Smooth muscle cell (in vitro differentiated cells): ENCODE measurements around the gene KIAA1549. TPM values are rescaled to one million over a fixed set of nuclear protein-coding genes. Genes with fewer than 3 reads are reported as not detected.

Experiments
- DNase-seq: peaks from one replicate; lab custom pipeline; 2025; ENCODE audit not compliant: unreplicated experiment; lab: John Stamatoyannopoulos, UW
- H2AFZ ChIP-seq: fragments of 200-600 bp; sonication (generic); 2 replicates; pipeline ENCODE4 v1.6.0; 2016; ENCODE audit warnings: antibody characterized with exemption, low read depth, mild to moderate bottlenecking
- H3F3A ChIP-seq: fragments of 200-600 bp; sonication (generic); 2 replicates; pipeline ENCODE4 v1.6.0; 2017; ENCODE audit warnings: antibody characterized with exemption, low read depth
- H3K27ac ChIP-seq: fragments of 200-600 bp; sonication (generic); 2 replicates; pipeline ENCODE4 v1.5.1; 2016; ENCODE audit warnings: low read depth, mild to moderate bottlenecking
- H3K27me3 ChIP-seq: fragments of 200-600 bp; sonication (generic); 2 replicates; pipeline ENCODE4 v1.6.1; 2016; ENCODE audit warnings: low read depth, mild to moderate bottlenecking
- H3K36me3 ChIP-seq: fragments of 200-600 bp; sonication (generic); 2 replicates; pipeline ENCODE4 v1.5.1; 2016; ENCODE audit warnings: low read depth
- H3K4me1 ChIP-seq: fragments of 200-600 bp; sonication (generic); 2 replicates; pipeline ENCODE4 v1.5.1; 2016; ENCODE audit warnings: low read depth
- H3K4me2 ChIP-seq: fragments of 200-600 bp; sonication (generic); 2 replicates; pipeline ENCODE4 v1.6.0; 2016; ENCODE audit warnings: mild to moderate bottlenecking
- H3K4me3 ChIP-seq: fragments of 200-600 bp; sonication (generic); 2 replicates; pipeline ENCODE4 v1.5.1; 2016; ENCODE audit warnings: mild to moderate bottlenecking
- H3K79me2 ChIP-seq: fragments of 200-600 bp; sonication (generic); 2 replicates; pipeline ENCODE4 v1.6.0; 2016; ENCODE audit warnings: low read depth, mild to moderate bottlenecking
- H3K9ac ChIP-seq: fragments of 200-600 bp; sonication (generic); 2 replicates; pipeline ENCODE4 v1.6.0; 2016; ENCODE audit warnings: low read depth
- H3K9me3 ChIP-seq: fragments of 200-600 bp; sonication (generic); replicated peaks from 2 replicates; pipeline ENCODE4 v1.5.1; 2016; ENCODE audit warnings: low read depth
- H4K20me1 ChIP-seq: fragments of 200-600 bp; sonication (generic); 2 replicates; pipeline ENCODE4 v1.6.0; 2016; ENCODE audit warnings: low read depth
- CTCF ChIP-seq: fragments of 200-600 bp; sonication (generic); IDR thresholded peaks from 2 replicates; pipeline ENCODE4 v1.5.1; 2017; ENCODE audit warnings: borderline replicate concordance, mild to moderate bottlenecking, antibody characterized with exemption; ENCODE audit not compliant: insufficient read depth, poor library complexity, severe bottlenecking
- whole genome bisulfite sequencing: methylation state at CpG from one replicate; pipeline ENCODE4 v1.1.7; 2016; ENCODE audit warnings: low lambda C conversion rate; 5-methylcytosine and 5-hydroxymethylcytosine counted together
- polyA plus RNA-seq: library from polyadenylated mRNA; unstranded; fragments of >200 nt; fragmentation: Nextera tagmentation; extraction: Ambion mirVana; gene quantifications from 2 replicates; pipeline ENCODE4 v1.2.1, GENCODE V29; 2016
- total RNA-seq: library from RNA; depleted of rRNA; stranded (reverse); fragments of >200 nt; gene quantifications from 2 replicates; pipeline ENCODE4 v1.2.3, GENCODE V29; 2014

KIAA1549 gene
- total and polyA plus RNA-seq, 2 experiments from 2014 or later: 4.1 to 7.1 TPM

GRCh38 chr7:138804618-138805017 is 176.6 kb downstream of the KIAA1549 start:
- WGBS: 100% methylated on average over 1 of the region's 1 CpG
- no peaks in the 10 kb centered on the region for H3K9me3 ChIP-seq
- DNase-seq: no peak
- H3K79me2 ChIP-seq: no peaks in the 10 kb centered on the region
- H3F3A ChIP-seq: no peaks in the 10 kb centered on the region
- H3K4me3 ChIP-seq: no peak overlapping the region
- no peak for TF ChIP-seq CTCF
- no peak overlapping the region for H3K9ac ChIP-seq
- no peak overlapping the region for H2AFZ ChIP-seq
- H3K27me3 ChIP-seq: no peaks in the 10 kb centered on the region
- no peaks in the 10 kb centered on the region for H3K36me3 ChIP-seq
- H3K27ac ChIP-seq: no peak overlapping the region
- H4K20me1 ChIP-seq: no peaks in the 10 kb centered on the region
- H3K4me2 ChIP-seq: no peak overlapping the region
- H3K4me1 ChIP-seq: no peaks in the 10 kb centered on the region

- Histone ChIP-seq H3K9me3 (no peaks in the 10 kb centered on the region), H4K20me1 (no peaks in the 10 kb centered on the region), H3K79me2 (no peaks in the 10 kb centered on the region), H3K9ac (no peak overlapping the region), H3K4me2 (no peak overlapping the region), H3K27me3 (peaks cover 13% of the 10 kb centered on the region), H3K4me3 (no peak overlapping the region), H3K27ac (no peak overlapping the region), H2AFZ (no peak overlapping the region), H3K36me3 (no peaks in the 10 kb centered on the region), H3K4me1 (no peaks in the 10 kb centered on the region), H3F3A (no peaks in the 10 kb centered on the region)
- WGBS: 96% methylated on average over 18 of the region's 18 CpGs
- no peak for TF ChIP-seq CTCF
- no peak for DNase-seq
Observed at GRCh38 chr7:138802706-138803105, 178.5 kb downstream of the KIAA1549 start.

- H3F3A ChIP-seq: no peaks in the 10 kb centered on the region
- no peaks in the 10 kb centered on the region for H3K36me3 ChIP-seq
- TF ChIP-seq CTCF: no peak
- H3K27me3 ChIP-seq: peaks cover 17% of the 10 kb centered on the region
- no peak overlapping the region for H3K4me2 ChIP-seq
- no peaks in the 10 kb centered on the region for H4K20me1 ChIP-seq
- H3K4me3 ChIP-seq: no peak overlapping the region
- no peak overlapping the region for H3K9ac ChIP-seq
- H3K4me1 ChIP-seq: no peaks in the 10 kb centered on the region
- no peaks in the 10 kb centered on the region for H3K9me3 ChIP-seq
- no peak overlapping the region for H2AFZ ChIP-seq
- no peaks in the 10 kb centered on the region for H3K79me2 ChIP-seq
- WGBS: 98% methylated on average over 3 of the region's 3 CpGs
- DNase-seq: no peak
- no peak overlapping the region for H3K27ac ChIP-seq
Observed at GRCh38 chr7:138801256-138801655, 179.9 kb downstream of the KIAA1549 start.

GRCh38 chr7:138799336-138800000 is 181.7 kb downstream of the KIAA1549 start:
- TF ChIP-seq CTCF: no peak
- H3K27ac ChIP-seq: no peak overlapping the region
- H3K27me3 ChIP-seq: peaks cover 17% of the 10 kb centered on the region
- no peak for DNase-seq
- no peak overlapping the region for H3K4me3 ChIP-seq
- no peaks in the 10 kb centered on the region for H3K9me3 ChIP-seq
- H3K4me2 ChIP-seq: no peak overlapping the region
- no peaks in the 10 kb centered on the region for H3K79me2 ChIP-seq
- no peak overlapping the region for H2AFZ ChIP-seq
- H3F3A ChIP-seq: no peaks in the 10 kb centered on the region
- no peaks in the 10 kb centered on the region for H3K4me1 ChIP-seq
- 89% methylated on average over 7 of the region's 7 CpGs for WGBS
- no peaks in the 10 kb centered on the region for H3K36me3 ChIP-seq
- no peak overlapping the region for H3K9ac ChIP-seq
- H4K20me1 ChIP-seq: no peaks in the 10 kb centered on the region
